ENCODE measurements around the gene IWS1.
"Not testable (repeated sequence)": the region's sequence is repeated elsewhere in the genome, so short reads cannot be mapped to it uniquely, and the experiment has no call there.

The IWS1 gene

GRCh38 chr2:127545796-127546195, 19.5 kb upstream of the IWS1 start:
- no peak for TF ChIP-seq CTCF (IDR thresholded peaks at IDR 0.05; ENCODE audit: low read depth, low read length)
- no peak for DNase-seq (ENCODE audit: extremely low read depth, low read depth)

GRCh38 chr2:127545189-127545588, 18.9 kb upstream of the IWS1 start:
- no peak for DNase-seq (ENCODE audit: extremely low read depth, low read depth)
- no peak for TF ChIP-seq CTCF (IDR thresholded peaks at IDR 0.05; ENCODE audit: low read depth, low read length)

- DNase-seq (ENCODE audit: extremely low read depth, low read depth): not testable (repeated sequence)
Measured at GRCh38 chr2:127543013-127543501, 16.8 kb upstream of the IWS1 start.

GRCh38 chr2:127542231-127542630, 15.9 kb upstream of the IWS1 start:
- TF ChIP-seq CTCF (IDR thresholded peaks at IDR 0.05; ENCODE audit: low read depth, low read length): no peak
- DNase-seq (ENCODE audit: extremely low read depth, low read depth): no peak

- DNase-seq (ENCODE audit: extremely low read depth, low read depth): no peak
- TF ChIP-seq CTCF (IDR thresholded peaks at IDR 0.05; ENCODE audit: low read depth, low read length): no peak
Measured at GRCh38 chr2:127541809-127542208, 15.5 kb upstream of the IWS1 start.

GRCh38 chr2:127537644-127538043, 11.4 kb upstream of the IWS1 start:
- no peak for DNase-seq (ENCODE audit: extremely low read depth, low read depth)
- no peak for TF ChIP-seq CTCF (IDR thresholded peaks at IDR 0.05; ENCODE audit: low read depth, low read length)

- DNase-seq (ENCODE audit: extremely low read depth, low read depth): no peak
- no peak for TF ChIP-seq CTCF (IDR thresholded peaks at IDR 0.05; ENCODE audit: low read depth, low read length)
Measured at GRCh38 chr2:127536707-127537541, 10.6 kb upstream of the IWS1 start.

GRCh38 chr2:127535918-127536317, 9.6 kb upstream of the IWS1 start:
- no peak for TF ChIP-seq CTCF (IDR thresholded peaks at IDR 0.05; ENCODE audit: low read depth, low read length)
- no peak for DNase-seq (ENCODE audit: extremely low read depth, low read depth)

Data from AG09319 (cell line).